ENCODE data around the gene SCOC. TPM values are rescaled to one million over a fixed set of nuclear protein-coding genes. Genes with fewer than 3 reads are reported as not detected.

SCOC gene
- total and polyA plus RNA-seq, 9 of the 15 experiments (the other 6 are each of a cell fraction or from before 2014, with no cell fraction given) = 16.8 to 110 (median 46.7) TPM

- TF ChIP-seq FOXJ3 (CRISPR knock-in tag; IDR thresholded peaks at IDR 0.05) (no peak), RCOR1 (IDR thresholded peaks at IDR 0.05; ENCODE audit: borderline replicate concordance in 1 of 2, low read depth in 2 of 2, low read length in 2 of 2) (0 out of 4 replicates have a peak, but pooled peaks of 1 of the 2 experiments have one; percentile 16), ZNF512 (tag; IDR thresholded peaks at IDR 0.05) (no peak), ARID1B (IDR thresholded peaks at IDR 0.05) (0 out of 2 replicates have a peak, but pooled peaks have one; percentile 9), PRDM10 (IDR thresholded peaks at IDR 0.05; ENCODE audit: partially characterized antibody) (no peak), MYC (IDR thresholded peaks at IDR 0.05; ENCODE audit: low read depth, low read length) (0 out of 2 replicates have a peak, but pooled peaks have one; percentile 25), MYC (CRISPR knock-in tag; IDR thresholded peaks at IDR 0.05; ENCODE audit: borderline replicate concordance, low read depth) (no peak), SUPT5H (IDR thresholded peaks at IDR 0.05) (no peak), ATF1 (CRISPR knock-in tag; IDR thresholded peaks at IDR 0.05) (no peak), ATF1 (tag; IDR thresholded peaks at IDR 0.05) (peak; percentile 31; the same call in 1 of the 2 replicates), ARID3A (IDR thresholded peaks at IDR 0.05; ENCODE audit: borderline replicate concordance, low read depth, low read length) (no peak), HDAC2 (IDR thresholded peaks at IDR 0.05) (no peak), JUND (IDR thresholded peaks at IDR 0.05; ENCODE audit: borderline replicate concordance, low read depth, low read length) (peak; percentile 21; the same call in 1 of the 2 replicates), JUND (tag; IDR thresholded peaks at IDR 0.05; ENCODE audit: borderline replicate concordance, low read depth, low read length) (no peak; the same call in 2 of the 3 replicates), CBFA2T3 (IDR thresholded peaks at IDR 0.05) (peak; percentile 24; the same call in 1 of the 2 replicates), CREM (IDR thresholded peaks at IDR 0.05; ENCODE audit: low read depth) (peak; percentile 28; the same call in 1 of the 2 replicates)
- Histone ChIP-seq H3K9me3 (replicated peaks; ENCODE audit: control insufficient read depth, insufficient read depth, low read depth, low read length) (no peaks in the 10 kb centered on the region), H3K4me3 (no peak overlapping the region), H2AFZ (ENCODE audit: low read depth, low read length) (no peak overlapping the region), H3K4me2 (ENCODE audit: insufficient read depth, low read length) (no peak overlapping the region), H3K9ac (ENCODE audit: insufficient read depth in 1 of 2, low read depth in 2 of 2, low read length in 2 of 2) (no peak overlapping the region), H3K27me3 (ENCODE audit: control insufficient read depth in 2 of 2, insufficient read depth in 2 of 2, low read length in 2 of 2) (no peaks in the 10 kb centered on the region), H3K9me1 (ENCODE audit: control insufficient read depth, insufficient read depth, low read length) (no peaks in the 10 kb centered on the region), H3K36me3 (ENCODE audit: control insufficient read depth, insufficient read depth, low read length) (no peaks in the 10 kb centered on the region), H3K4me1 (replicated peaks in 1 of 2; ENCODE audit: control insufficient read depth in 2 of 2, insufficient read depth in 2 of 2, low read length in 2 of 2) (no peaks in the 10 kb centered on the region; a peak in 2 of 5 replicates), H4K20me1 (replicated peaks; ENCODE audit: control insufficient read depth, insufficient read depth, low read length) (no peaks in the 10 kb centered on the region), H3K27ac (ENCODE audit: extremely low read depth, low read depth, low read length) (no peak overlapping the region), H3K79me2 (ENCODE audit: control insufficient read depth, insufficient read depth, low read length) (no peaks in the 10 kb centered on the region)
- ChIA-PET CTCF (ENCODE audit: low intra/inter-chr PET ratio) (no interaction called here), POLR2A (no interaction called here)
- FAIRE-seq = no peak
- 0 out of 3 replicates have a peak, but pooled peaks have one; percentile 23 for ATAC-seq
- peak in 1 of 4 experiments; percentile 7 for DNase-seq (ENCODE audit: extremely low read depth in 1 of 4, low spot score in 3 of 4)
- intact Hi-C loops (cut with micrococcal nuclease) (no loop called here), in situ Hi-C loops (cut with MboI) (no loop called here)
- BruUV-seq (replicated peaks) = no TSS peak
- 11% methylated on average over 1 of the region's 1 CpG for WGBS (ENCODE audit: insufficient coverage, low coverage, missing lambda C conversion rate)
Measured at GRCh38 chr4:140408974-140409373, 35.5 kb downstream of the SCOC start.
